Stimulated activated naive B cell treated with anti-CD40 and anti-IgM and Interleukin-4, amounts not matched to agents 10 μg/mL and 1 μg/mL and 100 μg/mL, for 72 hours (primary cell): ENCODE results near the gene GINS1.

Source experiments
- ATAC-seq, 2 donors: fragments of 150-1000 bp; cut with Tn5 transposase; replicated peaks; 2 replicates each; pipeline ENCODE4 v1.10.0; 2021; ENCODE audit warnings: moderate library complexity in 1 of 2
- DNase-seq: peaks from one replicate; pipeline ENCODE4 v3.0.0; 2021
- H3K27ac Mint-ChIP-seq: one replicate; pipeline ENCODE4 v1.8.0; 2022; ENCODE audit warnings: mild to moderate bottlenecking, mixed read lengths
- H3K27me3 Mint-ChIP-seq, 2 donors: one replicate each; pipeline ENCODE4 v1.8.0; 2022; ENCODE audit warnings: mixed read lengths in 2 of 2
- H3K36me3 Mint-ChIP-seq, 2 donors: one replicate each; pipeline ENCODE4 v1.8.0; 2022; ENCODE audit warnings: mixed read lengths in 2 of 2, mild to moderate bottlenecking in 1 of 2
- H3K4me1 Mint-ChIP-seq, 2 donors: one replicate each; pipeline ENCODE4 v1.8.0; 2022; ENCODE audit warnings: mixed read lengths in 2 of 2, mild to moderate bottlenecking in 1 of 2
- H3K4me3 Mint-ChIP-seq, 2 donors: one replicate each; pipeline ENCODE4 v1.8.0; 2022; ENCODE audit warnings: mild to moderate bottlenecking in 2 of 2, mixed read lengths in 2 of 2, moderate library complexity in 1 of 2
- H3K9me3 Mint-ChIP-seq, 2 donors: one replicate each; pipeline ENCODE4 v1.8.0; 2022; ENCODE audit warnings: mixed read lengths in 2 of 2, mild to moderate bottlenecking in 1 of 2

Gene GINS1

DNA sequence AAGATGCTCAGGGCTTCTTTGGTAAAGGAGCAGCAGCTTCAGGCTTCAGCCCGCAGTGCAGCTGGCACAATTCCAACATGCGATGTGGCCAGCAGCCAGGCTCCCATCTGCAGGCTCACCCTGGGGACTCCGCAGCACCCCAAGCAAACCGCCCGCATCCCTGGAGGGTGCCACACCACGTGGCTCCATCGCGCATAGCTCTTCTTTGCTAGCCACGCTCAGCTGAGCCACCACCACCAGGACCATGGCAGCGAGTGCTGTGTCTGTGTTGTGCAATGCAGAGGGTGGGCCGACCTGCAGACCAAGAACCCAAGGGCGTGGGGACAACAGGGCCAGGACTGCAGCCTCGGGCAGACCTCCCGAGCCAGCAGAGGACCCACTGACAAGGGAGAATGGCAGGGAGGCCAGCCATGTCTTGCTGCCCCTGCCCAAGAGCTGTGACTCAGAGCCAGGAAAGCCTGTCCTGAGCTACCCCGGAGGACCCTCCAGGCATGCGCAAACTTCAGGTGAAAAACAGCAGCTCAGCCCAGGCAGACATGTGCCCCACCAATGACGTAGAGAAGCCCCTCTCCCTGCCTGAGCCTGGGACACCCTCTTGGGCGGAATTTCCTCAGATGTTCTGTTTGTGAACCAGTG lies 87.8 kb downstream of the GINS1 start:
- ATAC-seq (no peak), DNase-seq (no peak)
- no peaks in the 10 kb centered on the region for H3K36me3 Mint-ChIP-seq
- peaks cover 0 to 8% of the 10 kb centered on the region in 2 donors for H3K27me3 Mint-ChIP-seq
- H3K27ac Mint-ChIP-seq, result no peak overlapping the region
- no peaks in the 10 kb centered on the region for H3K4me1 Mint-ChIP-seq
- H3K9me3 Mint-ChIP-seq, result no peaks in the 10 kb centered on the region
- H3K4me3 Mint-ChIP-seq, result no peak overlapping the region

GRCh38 chr20:25496165-25496967 lies 88.9 kb downstream of the GINS1 start:
- Mint-ChIP-seq H3K36me3 (no peaks in the 10 kb centered on the region), H3K9me3 (no peaks in the 10 kb centered on the region), H3K27ac (no peak overlapping the region), H3K4me3 (no peak overlapping the region), H3K27me3 (peaks cover 0 to 3% of the 10 kb centered on the region in 2 donors), H3K4me1 (no peaks in the 10 kb centered on the region)
- DNase-seq, result no peak
- ATAC-seq, result no peak

DNA sequence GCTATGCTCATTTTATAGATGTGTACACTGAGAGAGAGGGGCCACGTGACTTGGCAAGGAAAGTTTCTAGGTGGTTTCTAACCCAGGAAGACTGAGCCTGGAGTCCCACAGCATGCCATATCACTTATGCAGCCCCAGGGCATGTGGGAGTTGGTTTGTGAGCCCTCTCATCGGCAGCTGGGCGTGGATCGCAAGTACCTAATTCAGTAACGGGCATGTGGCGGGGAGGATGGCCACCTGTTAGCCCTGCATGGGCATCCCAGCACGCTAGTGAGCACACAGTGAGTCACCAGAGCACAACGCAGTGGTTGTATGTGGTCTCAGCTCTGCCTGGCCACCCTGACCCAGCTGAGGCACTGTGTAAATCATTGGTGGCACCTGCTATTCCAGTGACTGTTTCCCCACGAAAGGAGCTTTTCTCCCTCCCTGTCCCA lies 89.5 kb downstream of the GINS1 start:
- Mint-ChIP-seq H3K27me3 (no peaks in the 10 kb centered on the region), H3K36me3 (no peaks in the 10 kb centered on the region), H3K27ac (no peak overlapping the region), H3K4me1 (no peaks in the 10 kb centered on the region), H3K9me3 (no peaks in the 10 kb centered on the region), H3K4me3 (no peak overlapping the region)
- DNase-seq (no peak), ATAC-seq (no peak)

GRCh38 chr20:25497586-25498279 lies 90.3 kb downstream of the GINS1 start:
- Mint-ChIP-seq H3K27ac (no peak overlapping the region), H3K27me3 (no peaks in the 10 kb centered on the region), H3K9me3 (no peaks in the 10 kb centered on the region), H3K4me3 (no peak overlapping the region), H3K36me3 (no peaks in the 10 kb centered on the region), H3K4me1 (no peaks in the 10 kb centered on the region)
- no peak for ATAC-seq
- no peak for DNase-seq
